Osteoblast (primary cell): ENCODE data around the gene PATZ1. TPM values are rescaled to one million over a fixed set of nuclear protein-coding genes. Genes with fewer than 3 reads are reported as not detected.

Experiments used
- DNase-seq: peaks from one replicate; pipeline ENCODE4 v3.0.0; 2011; ENCODE audit warnings: low spot score, mixed read lengths; ENCODE audit not compliant: insufficient read length; ENCODE audit errors: missing footprints
- H2AFZ ChIP-seq: 2 replicates; pipeline ENCODE4 v1.6.0; 2011; ENCODE audit warnings: mild to moderate bottlenecking, low read length
- H3K27ac ChIP-seq: 2 replicates; pipeline ENCODE4 v1.5.1; 2011; ENCODE audit warnings: mild to moderate bottlenecking, low read depth, low read length, moderate library complexity
- H3K27me3 ChIP-seq: 2 replicates; pipeline ENCODE4 v1.6.0; 2012; ENCODE audit warnings: mild to moderate bottlenecking, control low read depth, inconsistent platforms, low read length, moderate library complexity; ENCODE audit not compliant: insufficient read depth
- H3K36me3 ChIP-seq: 2 replicates; pipeline ENCODE4 v1.5.1; 2011; ENCODE audit warnings: mild to moderate bottlenecking, low read length, control low read depth, moderate library complexity; ENCODE audit not compliant: insufficient read depth
- H3K4me1 ChIP-seq: 2 replicates; pipeline ENCODE4 v1.5.1; 2011; ENCODE audit warnings: mild to moderate bottlenecking, low read length, control low read depth, moderate library complexity; ENCODE audit not compliant: insufficient read depth
- H3K4me2 ChIP-seq: 2 replicates; pipeline ENCODE4 v1.6.0; 2011; ENCODE audit warnings: mild to moderate bottlenecking, low read length; ENCODE audit not compliant: insufficient read depth
- H3K4me3 ChIP-seq: fragments of 200-600 bp; sonication (generic); 3 replicates; pipeline ENCODE4 v1.5.1; 2012; ENCODE audit warnings: mild to moderate bottlenecking, low read length, inconsistent platforms; ENCODE audit not compliant: insufficient read depth
- H3K79me2 ChIP-seq: 2 replicates; pipeline ENCODE4 v1.6.0; 2012; ENCODE audit warnings: mild to moderate bottlenecking, low read length, control low read depth, inconsistent platforms; ENCODE audit not compliant: insufficient read depth
- H3K9me3 ChIP-seq: 2 replicates; pipeline ENCODE4 v1.5.1; 2011; ENCODE audit warnings: low read depth, low read length, control low read depth
- H4K20me1 ChIP-seq: 2 replicates; pipeline ENCODE4 v1.6.0; 2012; ENCODE audit warnings: mild to moderate bottlenecking, low read length, control low read depth; ENCODE audit not compliant: insufficient read depth
- CTCF ChIP-seq: IDR thresholded peaks from 2 replicates; pipeline ENCODE4 v1.5.1; 2011; ENCODE audit warnings: mild to moderate bottlenecking, low read depth, low read length, moderate library complexity; ENCODE audit errors: extremely low read depth
- total RNA-seq: library from RNA; depleted of rRNA; stranded (reverse); fragments of >200 nt; gene quantifications from 2 replicates; pipeline ENCODE4 v1.2.3, GENCODE V29; 2012

PATZ1 gene
- total RNA-seq, 1 donor = 15.2 TPM

GRCh38 chr22:31284281-31285155, 61.6 kb downstream of the PATZ1 start:
- Histone ChIP-seq H3K79me2 (no peaks in the 10 kb centered on the region), H3K27ac (no peak overlapping the region), H3K4me2 (no peak overlapping the region), H3K27me3 (no peaks in the 10 kb centered on the region), H3K4me1 (no peaks in the 10 kb centered on the region), H4K20me1 (peaks cover 7% of the 10 kb centered on the region), H3K36me3 (peaks cover 17% of the 10 kb centered on the region), H3K9me3 (no peaks in the 10 kb centered on the region), H2AFZ (no peak overlapping the region), H3K4me3 (no peak overlapping the region)
- no peak for TF ChIP-seq CTCF
- no peak for DNase-seq

- DNase-seq = no peak
- H3K4me1 ChIP-seq = no peaks in the 10 kb centered on the region
- peaks cover 7% of the 10 kb centered on the region for H4K20me1 ChIP-seq
- no peaks in the 10 kb centered on the region for H3K79me2 ChIP-seq
- no peak overlapping the region for H3K27ac ChIP-seq
- H3K27me3 ChIP-seq = no peaks in the 10 kb centered on the region
- H3K36me3 ChIP-seq = peaks cover 26% of the 10 kb centered on the region
- no peak for TF ChIP-seq CTCF
- no peak overlapping the region for H2AFZ ChIP-seq
- no peak overlapping the region for H3K4me3 ChIP-seq
- no peaks in the 10 kb centered on the region for H3K9me3 ChIP-seq
- no peak overlapping the region for H3K4me2 ChIP-seq
Observed at GRCh38 chr22:31282748-31283468, 63.2 kb downstream of the PATZ1 start.

- no peak for DNase-seq
- H3K4me1 ChIP-seq = no peaks in the 10 kb centered on the region
- no peaks in the 10 kb centered on the region for H3K9me3 ChIP-seq
- TF ChIP-seq CTCF = no peak
- H3K4me2 ChIP-seq = no peak overlapping the region
- no peak overlapping the region for H2AFZ ChIP-seq
- no peaks in the 10 kb centered on the region for H3K79me2 ChIP-seq
- no peaks in the 10 kb centered on the region for H3K27me3 ChIP-seq
- peaks cover 7% of the 10 kb centered on the region for H4K20me1 ChIP-seq
- H3K36me3 ChIP-seq = peaks cover 34% of the 10 kb centered on the region
- no peak overlapping the region for H3K4me3 ChIP-seq
- no peak overlapping the region for H3K27ac ChIP-seq
Observed at GRCh38 chr22:31281733-31282132, 64.4 kb downstream of the PATZ1 start.
